Liver (tissue), 3 donors: ENCODE results near the gene CHN2.

Experiments used
- ATF3 ChIP-seq: IDR thresholded peaks from 2 replicates; pipeline ENCODE4 v1.6.1; 2016; ENCODE audit warnings: antibody characterized with exemption
- EGR1 ChIP-seq, 2 donors: IDR thresholded peaks; 2 replicates each; pipeline ENCODE4 v1.6.1; 2016 to 2018; ENCODE audit warnings: antibody characterized with exemption in 2 of 2, low read depth in 2 of 2
- GABPA ChIP-seq, 2 donors: IDR thresholded peaks in 1 of 2; conservative IDR thresholded peaks in 1 of 2; 2 replicates each; pipeline ENCODE4 v1.6.1; 2016; ENCODE audit warnings: antibody characterized with exemption in 2 of 2, mild to moderate bottlenecking in 1 of 2, moderate library complexity in 1 of 2
- JUND ChIP-seq, 2 donors: IDR thresholded peaks; 2 replicates each; pipeline ENCODE4 v1.6.1; 2016; ENCODE audit warnings: antibody characterized with exemption in 2 of 2
- MAX ChIP-seq: IDR thresholded peaks from 2 replicates; pipeline ENCODE4 v1.6.1; 2016; ENCODE audit warnings: antibody characterized with exemption
- RAD21 ChIP-seq, 2 donors: IDR thresholded peaks; 2 replicates each; pipeline ENCODE4 v1.6.1; 2016; ENCODE audit warnings: antibody characterized with exemption in 2 of 2, mild to moderate bottlenecking in 2 of 2
- REST ChIP-seq: IDR thresholded peaks from 2 replicates; pipeline ENCODE4 v1.6.1; 2016; ENCODE audit warnings: antibody characterized with exemption, mild to moderate bottlenecking
- RXRA ChIP-seq, 2 donors: IDR thresholded peaks; 2 replicates each; pipeline ENCODE4 v1.6.1; 2017 to 2018; ENCODE audit warnings: antibody characterized with exemption in 2 of 2, mild to moderate bottlenecking in 1 of 2
- SP1 ChIP-seq: IDR thresholded peaks from 2 replicates; pipeline ENCODE4 v1.6.1; 2018; ENCODE audit warnings: antibody characterized with exemption, mild to moderate bottlenecking
- YY1 ChIP-seq: IDR thresholded peaks from 2 replicates; pipeline ENCODE4 v1.6.1; 2016; ENCODE audit warnings: antibody characterized with exemption, mild to moderate bottlenecking
- TF ChIP-seq, protein P1 (sequence below): fragments of 150-350 bp; IDR thresholded peaks from 2 replicates; pipeline ENCODE4 v1.5.1; 2017; ENCODE audit warnings: improper control_type of control experiment, low read depth, low read length; ENCODE audit not compliant: missing input control
- donor health status: healthy.
- donor health status: healthy.

- TF ChIP-seq, protein P1, sequence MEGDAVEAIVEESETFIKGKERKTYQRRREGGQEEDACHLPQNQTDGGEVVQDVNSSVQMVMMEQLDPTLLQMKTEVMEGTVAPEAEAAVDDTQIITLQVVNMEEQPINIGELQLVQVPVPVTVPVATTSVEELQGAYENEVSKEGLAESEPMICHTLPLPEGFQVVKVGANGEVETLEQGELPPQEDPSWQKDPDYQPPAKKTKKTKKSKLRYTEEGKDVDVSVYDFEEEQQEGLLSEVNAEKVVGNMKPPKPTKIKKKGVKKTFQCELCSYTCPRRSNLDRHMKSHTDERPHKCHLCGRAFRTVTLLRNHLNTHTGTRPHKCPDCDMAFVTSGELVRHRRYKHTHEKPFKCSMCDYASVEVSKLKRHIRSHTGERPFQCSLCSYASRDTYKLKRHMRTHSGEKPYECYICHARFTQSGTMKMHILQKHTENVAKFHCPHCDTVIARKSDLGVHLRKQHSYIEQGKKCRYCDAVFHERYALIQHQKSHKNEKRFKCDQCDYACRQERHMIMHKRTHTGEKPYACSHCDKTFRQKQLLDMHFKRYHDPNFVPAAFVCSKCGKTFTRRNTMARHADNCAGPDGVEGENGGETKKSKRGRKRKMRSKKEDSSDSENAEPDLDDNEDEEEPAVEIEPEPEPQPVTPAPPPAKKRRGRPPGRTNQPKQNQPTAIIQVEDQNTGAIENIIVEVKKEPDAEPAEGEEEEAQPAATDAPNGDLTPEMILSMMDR, result no peak
- TF ChIP-seq REST, result no peak
- peak; percentile 20 to 34 for TF ChIP-seq JUND (IDR thresholded peaks at IDR 0.05)
- TF ChIP-seq GABPA (IDR thresholded peaks at IDR 0.05 in 1 of 2, conservative IDR thresholded peaks at IDR 0.05 in 1 of 2), result no peak
- no peak for TF ChIP-seq EGR1 (IDR thresholded peaks at IDR 0.05; ENCODE audit: low read depth in 2 of 2)
- no peak for TF ChIP-seq MAX
- peak in 1 of 2 donors; percentile 11 for TF ChIP-seq RAD21 (IDR thresholded peaks at IDR 0.05)
- peak; percentile 26 for TF ChIP-seq SP1
- TF ChIP-seq YY1, result peak; percentile 68
- TF ChIP-seq RXRA (IDR thresholded peaks at IDR 0.05), result peak in 1 of 2 donors; percentile 42
- TF ChIP-seq ATF3, result no peak
Observed at GRCh38 chr7:29412912-29413311, 218.3 kb downstream of the CHN2 start.
